Measurements from ENCODE around the gene CFAP61.
"Not testable (repeated sequence)": the region's sequence is repeated elsewhere in the genome, so short reads cannot be mapped to it uniquely, and the experiment has no call there.

CFAP61 gene

DNA sequence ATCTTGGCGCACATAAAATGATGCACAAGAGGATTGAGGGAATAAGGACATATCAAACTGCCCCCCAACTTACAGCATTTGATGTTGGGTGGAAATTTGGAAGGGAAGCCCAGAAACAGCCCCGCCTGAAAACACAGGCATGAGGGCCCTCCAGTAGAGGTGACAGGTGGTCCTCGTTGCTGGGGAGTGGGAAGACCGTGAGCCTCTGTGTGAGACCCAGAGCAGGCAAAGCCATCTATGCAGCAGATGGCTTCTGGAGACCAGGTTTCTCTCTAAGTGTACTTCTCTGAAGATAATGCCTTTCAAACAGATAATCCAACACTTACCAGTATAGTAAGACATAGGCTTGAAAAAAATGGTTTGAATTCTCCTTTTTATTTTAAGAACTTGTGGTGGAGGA, 183.3 kb downstream of the CFAP61 start:
- H3K4me3 ChIP-seq (ENCODE audit: low read depth, low read length): no peak overlapping the region
- TF ChIP-seq CTCF (IDR thresholded peaks at IDR 0.05; ENCODE audit: borderline replicate concordance, insufficient read depth, low read depth, low read length): no peak

GRCh38 chr20:20237093-20237959, 185.0 kb downstream of the CFAP61 start:
- TF ChIP-seq CTCF (IDR thresholded peaks at IDR 0.05; ENCODE audit: borderline replicate concordance, insufficient read depth, low read depth, low read length): peak; percentile 82
- H3K4me3 ChIP-seq (ENCODE audit: low read depth, low read length): no peak overlapping the region

DNA sequence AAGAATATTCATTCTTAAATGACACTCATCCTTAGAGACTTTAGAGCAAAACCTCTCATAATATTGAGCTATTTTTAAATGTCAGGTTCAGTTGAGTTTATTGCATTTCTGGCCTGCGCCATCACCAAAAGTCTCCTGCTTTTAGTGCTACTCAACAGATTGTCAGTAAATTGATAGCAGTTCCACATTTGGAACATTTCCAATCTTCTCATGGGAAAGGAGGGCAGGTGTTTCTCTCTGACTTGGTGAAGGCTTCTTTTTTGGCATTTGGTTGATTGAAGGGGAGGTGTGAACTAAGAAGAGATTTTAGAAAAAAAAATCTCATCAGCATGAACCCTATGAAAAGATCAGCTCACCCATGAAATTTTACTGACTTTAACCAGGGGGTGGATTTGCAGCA, 189.6 kb downstream of the CFAP61 start:
- no peak overlapping the region for H3K4me3 ChIP-seq (ENCODE audit: low read depth, low read length)
- no peak for TF ChIP-seq CTCF (IDR thresholded peaks at IDR 0.05; ENCODE audit: borderline replicate concordance, insufficient read depth, low read depth, low read length)

- H3K4me3 ChIP-seq (ENCODE audit: low read depth, low read length): not testable (repeated sequence)
Measured at GRCh38 chr20:20244384-20244783, 192.1 kb downstream of the CFAP61 start.

DNA sequence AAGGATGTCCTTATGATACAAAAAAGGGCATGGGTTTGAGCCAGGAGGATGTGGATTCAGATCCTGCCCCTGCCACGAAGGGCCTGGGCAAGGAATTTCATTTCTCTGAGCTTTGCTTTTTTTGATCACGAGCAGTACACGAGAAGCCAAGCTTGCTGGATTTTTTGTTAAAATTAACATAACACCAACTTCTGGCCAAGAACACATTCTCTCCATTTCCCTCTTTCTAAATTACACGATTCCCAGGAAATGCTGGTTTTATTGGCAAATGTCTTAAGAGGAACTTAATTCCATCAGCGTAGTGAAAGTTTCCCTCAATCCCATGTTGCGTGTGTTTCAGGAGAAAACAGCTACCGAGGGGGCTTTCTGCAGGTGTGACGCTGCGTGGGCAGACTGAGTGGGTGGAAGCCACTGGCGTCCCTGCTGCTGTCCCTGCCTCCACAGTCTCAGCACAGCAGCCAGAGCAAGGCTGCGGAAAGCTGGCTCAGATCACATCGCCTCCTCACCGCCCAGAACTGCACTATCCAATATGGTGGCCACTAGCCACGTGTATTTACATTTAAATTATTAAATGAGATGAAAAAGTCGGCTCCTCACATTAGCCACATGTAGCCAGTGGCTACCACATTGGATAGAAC, 194.8 kb downstream of the CFAP61 start:
- no peak overlapping the region for H3K4me3 ChIP-seq (ENCODE audit: low read depth, low read length)
- no peak for TF ChIP-seq CTCF (IDR thresholded peaks at IDR 0.05; ENCODE audit: borderline replicate concordance, insufficient read depth, low read depth, low read length)

GRCh38 chr20:20248620-20249200, 196.4 kb downstream of the CFAP61 start:
- no peak overlapping the region for H3K4me3 ChIP-seq (ENCODE audit: low read depth, low read length)
- no peak for TF ChIP-seq CTCF (IDR thresholded peaks at IDR 0.05; ENCODE audit: borderline replicate concordance, insufficient read depth, low read depth, low read length)

GRCh38 chr20:20251317-20251716, 199.0 kb downstream of the CFAP61 start:
- no peak for TF ChIP-seq CTCF (IDR thresholded peaks at IDR 0.05; ENCODE audit: borderline replicate concordance, insufficient read depth, low read depth, low read length)
- no peak overlapping the region for H3K4me3 ChIP-seq (ENCODE audit: low read depth, low read length)
